Measurements from ENCODE around the gene PCDHA1.

Gene PCDHA1

DNA sequence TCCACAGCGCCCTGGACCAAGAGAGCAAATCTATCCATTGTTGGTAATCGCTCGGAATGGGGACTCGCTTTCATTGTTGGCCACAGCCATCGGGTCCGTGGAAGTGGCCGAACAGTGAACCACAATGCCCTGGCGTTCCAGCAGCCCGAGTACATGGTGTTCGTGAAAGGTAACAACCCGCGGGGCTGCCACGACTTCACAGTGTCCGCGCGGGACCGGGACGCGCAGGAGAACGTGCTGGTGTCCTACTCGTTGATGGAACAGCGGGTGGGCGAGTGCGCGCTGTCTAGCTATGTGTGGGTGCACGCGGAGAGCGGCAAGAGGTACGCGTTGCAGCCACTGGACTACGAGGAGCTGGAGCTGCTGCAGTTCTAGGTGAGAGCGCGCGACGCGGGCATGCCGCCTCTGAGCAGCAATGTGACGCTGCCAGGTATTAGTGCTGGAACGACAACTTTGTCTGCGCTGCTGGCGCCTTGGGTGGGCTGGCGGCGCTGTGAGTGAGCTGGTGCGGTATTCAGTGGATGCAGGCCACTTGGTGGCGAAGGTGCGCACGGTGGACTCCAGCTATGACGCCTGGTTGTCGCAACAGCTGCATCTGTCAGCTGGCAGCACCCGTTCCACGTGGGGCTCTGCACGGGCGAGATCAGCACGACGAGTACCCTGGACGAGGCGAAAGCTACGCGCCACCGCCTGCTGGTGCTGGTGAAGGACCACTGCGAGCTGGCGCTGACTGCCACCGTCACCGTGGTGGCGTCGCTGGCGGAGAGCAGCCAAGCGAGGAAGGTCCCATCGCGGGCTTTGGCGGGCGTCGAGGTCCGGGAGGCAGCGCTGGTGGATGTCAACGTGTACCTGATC is 76.7 kb downstream of the PCDHA1 start:
- Histone ChIP-seq H4K20me1 (ENCODE audit: low read depth, low read length) (no peaks in the 10 kb centered on the region), H3K9me2 (replicated peaks; ENCODE audit: insufficient read depth, low read length) (no peaks in the 10 kb centered on the region), H3K36me3 (ENCODE audit: low read length) (no peaks in the 10 kb centered on the region), H3K27me3 (ENCODE audit: low read length) (no peaks in the 10 kb centered on the region), H2AFZ (ENCODE audit: low read depth, low read length, severe bottlenecking) (no peak overlapping the region), H3F3A (ENCODE audit: insufficient read depth) (no peaks in the 10 kb centered on the region), H3K9ac (ENCODE audit: low read length) (no peak overlapping the region), H3K4me3 (ENCODE audit: insufficient read depth, low read length, poor library complexity, severe bottlenecking) (no peak overlapping the region), H3K79me2 (ENCODE audit: insufficient read depth, low read length) (no peaks in the 10 kb centered on the region), H3K9me3 (ENCODE audit: insufficient read depth, low read length) (no peaks in the 10 kb centered on the region), H3K27ac (ENCODE audit: low read depth, low read length) (no peak overlapping the region), H3K4me2 (ENCODE audit: low read depth, low read length, poor library complexity, severe bottlenecking) (no peak overlapping the region)
- TF ChIP-seq, protein P1, sequence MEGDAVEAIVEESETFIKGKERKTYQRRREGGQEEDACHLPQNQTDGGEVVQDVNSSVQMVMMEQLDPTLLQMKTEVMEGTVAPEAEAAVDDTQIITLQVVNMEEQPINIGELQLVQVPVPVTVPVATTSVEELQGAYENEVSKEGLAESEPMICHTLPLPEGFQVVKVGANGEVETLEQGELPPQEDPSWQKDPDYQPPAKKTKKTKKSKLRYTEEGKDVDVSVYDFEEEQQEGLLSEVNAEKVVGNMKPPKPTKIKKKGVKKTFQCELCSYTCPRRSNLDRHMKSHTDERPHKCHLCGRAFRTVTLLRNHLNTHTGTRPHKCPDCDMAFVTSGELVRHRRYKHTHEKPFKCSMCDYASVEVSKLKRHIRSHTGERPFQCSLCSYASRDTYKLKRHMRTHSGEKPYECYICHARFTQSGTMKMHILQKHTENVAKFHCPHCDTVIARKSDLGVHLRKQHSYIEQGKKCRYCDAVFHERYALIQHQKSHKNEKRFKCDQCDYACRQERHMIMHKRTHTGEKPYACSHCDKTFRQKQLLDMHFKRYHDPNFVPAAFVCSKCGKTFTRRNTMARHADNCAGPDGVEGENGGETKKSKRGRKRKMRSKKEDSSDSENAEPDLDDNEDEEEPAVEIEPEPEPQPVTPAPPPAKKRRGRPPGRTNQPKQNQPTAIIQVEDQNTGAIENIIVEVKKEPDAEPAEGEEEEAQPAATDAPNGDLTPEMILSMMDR (IDR thresholded peaks at IDR 0.05; ENCODE audit: insufficient read depth, low read length, poor library complexity, severe bottlenecking) = no peak
- TF ChIP-seq EZH2phosphoT487 (conservative IDR thresholded peaks at IDR 0.05; ENCODE audit: low read length) = no peak

DNA sequence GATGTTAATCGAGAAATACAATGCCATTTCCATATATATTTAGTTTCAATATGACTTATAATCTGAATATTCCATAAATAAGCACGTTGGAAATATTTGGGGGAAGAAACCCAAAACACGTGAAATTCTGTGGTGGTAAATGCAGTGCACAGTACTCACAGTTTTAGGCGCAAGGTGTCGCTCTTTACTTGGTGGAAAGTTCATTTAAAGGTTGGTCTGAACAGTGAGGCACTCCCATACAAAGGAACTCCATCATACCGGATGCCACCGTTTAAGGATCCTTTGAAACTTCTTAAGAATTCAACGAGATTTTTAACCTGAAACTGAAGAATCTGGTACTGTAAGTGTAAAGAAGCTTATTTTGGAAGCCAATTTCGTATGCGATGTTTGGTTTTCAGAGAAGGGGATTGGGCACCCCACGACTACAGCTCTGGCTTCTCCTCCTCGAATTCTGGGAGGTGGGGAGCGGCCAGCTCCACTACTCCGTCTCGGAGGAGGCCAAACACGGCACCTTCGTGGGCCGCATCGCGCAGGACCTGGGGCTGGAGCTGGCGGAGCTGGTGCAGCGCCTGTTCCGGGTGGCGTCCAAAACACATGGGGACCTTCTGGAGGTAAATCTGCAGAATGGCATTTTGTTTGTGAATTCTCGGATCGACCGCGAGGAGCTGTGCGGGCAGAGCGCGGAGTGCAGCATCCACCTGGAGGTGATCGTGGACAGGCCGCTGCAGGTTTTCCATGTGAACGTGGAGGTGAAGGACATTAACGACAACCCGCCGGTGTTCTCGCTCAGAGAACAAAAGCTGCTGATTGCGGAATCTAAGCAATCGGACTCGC is 83.0 kb downstream of the PCDHA1 start, which contains the start of gene PCDHA11:
Gene PCDHA11 (plus strand): TSS at position 237 of the 834 bp plus-strand sequence. CDS start 147 bp downstream, at position 384.
- no peak within 1 kb of the TSS for H3K27ac ChIP-seq (ENCODE audit: low read depth, low read length)
- no peaks in the 10 kb centered on the region for H3F3A ChIP-seq (ENCODE audit: insufficient read depth)
- no peak within 1 kb of the TSS for H3K4me2 ChIP-seq (ENCODE audit: low read depth, low read length, poor library complexity, severe bottlenecking)
- no peaks in the 10 kb centered on the region for H3K27me3 ChIP-seq (ENCODE audit: low read length)
- H3K79me2 ChIP-seq (ENCODE audit: insufficient read depth, low read length) = no peaks in the 10 kb centered on the region
- TF ChIP-seq, protein P1 (IDR thresholded peaks at IDR 0.05; ENCODE audit: insufficient read depth, low read length, poor library complexity, severe bottlenecking) = no peak
- no peak for TF ChIP-seq EZH2phosphoT487 (conservative IDR thresholded peaks at IDR 0.05; ENCODE audit: low read length)
- no peak within 1 kb of the TSS for H2AFZ ChIP-seq (ENCODE audit: low read depth, low read length, severe bottlenecking)
- H4K20me1 ChIP-seq (ENCODE audit: low read depth, low read length) = no peaks in the 10 kb centered on the region
- no peak within 1 kb of the TSS for H3K9ac ChIP-seq (ENCODE audit: low read length)
- H3K36me3 ChIP-seq (ENCODE audit: low read length) = no peaks in the 10 kb centered on the region
- H3K4me3 ChIP-seq (ENCODE audit: insufficient read depth, low read length, poor library complexity, severe bottlenecking) = no peak within 1 kb of the TSS
- H3K9me3 ChIP-seq (ENCODE audit: insufficient read depth, low read length) = no peaks in the 10 kb centered on the region
- no peaks in the 10 kb centered on the region for H3K9me2 ChIP-seq (replicated peaks; ENCODE audit: insufficient read depth, low read length)

DNA sequence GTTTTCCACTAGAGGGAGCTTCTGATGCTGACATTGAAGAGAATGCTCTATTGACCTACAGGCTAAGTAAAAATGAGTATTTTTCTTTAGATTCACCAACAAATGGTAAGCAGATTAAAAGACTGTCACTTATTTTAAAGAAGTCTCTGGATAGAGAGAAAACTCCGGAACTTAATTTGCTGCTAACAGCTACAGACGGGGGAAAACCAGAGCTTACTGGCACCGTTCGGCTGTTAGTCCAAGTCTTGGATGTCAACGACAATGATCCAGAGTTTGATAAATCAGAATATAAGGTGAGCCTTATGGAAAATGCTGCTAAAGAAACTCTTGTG is 83.6 kb downstream of the PCDHA1 start:
- Histone ChIP-seq H3K4me3 (ENCODE audit: insufficient read depth, low read length, poor library complexity, severe bottlenecking) (no peak overlapping the region), H3K4me2 (ENCODE audit: low read depth, low read length, poor library complexity, severe bottlenecking) (no peak overlapping the region), H3K27me3 (ENCODE audit: low read length) (no peaks in the 10 kb centered on the region)

More for the DNA sequence above, 83.6 kb downstream of the PCDHA1 start:
- H3K27ac ChIP-seq (ENCODE audit: low read depth, low read length) = no peak overlapping the region
- no peak for TF ChIP-seq EZH2phosphoT487 (conservative IDR thresholded peaks at IDR 0.05; ENCODE audit: low read length)
- TF ChIP-seq, protein P1 (IDR thresholded peaks at IDR 0.05; ENCODE audit: insufficient read depth, low read length, poor library complexity, severe bottlenecking) = no peak
- no peaks in the 10 kb centered on the region for H3F3A ChIP-seq (ENCODE audit: insufficient read depth)
- no peaks in the 10 kb centered on the region for H3K36me3 ChIP-seq (ENCODE audit: low read length)
- no peaks in the 10 kb centered on the region for H3K79me2 ChIP-seq (ENCODE audit: insufficient read depth, low read length)
- H4K20me1 ChIP-seq (ENCODE audit: low read depth, low read length) = no peaks in the 10 kb centered on the region
- no peaks in the 10 kb centered on the region for H3K9me3 ChIP-seq (ENCODE audit: insufficient read depth, low read length)
- H2AFZ ChIP-seq (ENCODE audit: low read depth, low read length, severe bottlenecking) = no peak overlapping the region
- no peak overlapping the region for H3K9ac ChIP-seq (ENCODE audit: low read length)
- no peaks in the 10 kb centered on the region for H3K9me2 ChIP-seq (replicated peaks; ENCODE audit: insufficient read depth, low read length)
